ENCODE data around the gene SPTBN5. TPM values are rescaled to one million over a fixed set of nuclear protein-coding genes. Genes with fewer than 3 reads are reported as not detected.

The SPTBN5 gene
- total and polyA plus RNA-seq, 2 experiments from 2014 or later, result 0.57 to 1.1 TPM

DNA sequence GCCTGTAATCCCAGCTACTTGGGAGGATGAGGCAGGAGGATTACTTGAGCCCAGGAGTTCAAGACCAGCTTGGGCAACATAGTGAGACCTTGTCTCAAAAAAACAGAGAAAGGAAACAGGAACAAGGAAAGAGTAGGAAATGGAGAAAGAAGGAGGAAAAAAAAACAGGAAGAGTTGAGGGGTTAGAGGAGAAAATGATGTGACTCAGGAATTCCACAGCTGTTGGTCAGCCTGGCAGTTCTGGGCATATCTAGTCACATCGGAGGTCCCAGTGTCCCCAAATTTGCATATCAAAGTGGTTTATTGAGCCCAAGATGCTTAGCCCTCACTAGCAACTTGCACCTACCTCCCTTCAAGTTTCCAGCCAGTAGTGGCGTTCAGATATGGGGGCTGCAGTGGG, 84.7 kb downstream of the SPTBN5 start:
- H3K9me2 ChIP-seq (ENCODE audit: insufficient read depth), result no peaks in the 10 kb centered on the region
- no peak overlapping the region for H3K4me3 ChIP-seq
- ATAC-seq (no peak), DNase-seq (ENCODE audit: low spot score) (no peak)
- H3K27me3 ChIP-seq (ENCODE audit: insufficient read depth), result no peaks in the 10 kb centered on the region
- Mint-ChIP-seq H3K27ac (no peak overlapping the region), H3K4me1 (peaks cover 11% of the 10 kb centered on the region), H3K27me3 (ENCODE audit: insufficient read depth, low read depth, poor library complexity) (peaks cover 7% of the 10 kb centered on the region), H3K36me3 (ENCODE audit: low read depth) (no peaks in the 10 kb centered on the region), H3K9me3 (no peaks in the 10 kb centered on the region; the same call in 2 of the 3 replicates), H3K4me3 (no peak overlapping the region)
- TF ChIP-seq NANOG (IDR thresholded peaks at IDR 0.05; ENCODE audit: borderline replicate concordance) (no peak), JUNB (IDR thresholded peaks at IDR 0.05; ENCODE audit: unreplicated experiment) (no peak), EZH2 (IDR thresholded peaks at IDR 0.05; ENCODE audit: low read depth, unreplicated experiment) (no peak), ZNF331 (CRISPR knock-in tag; IDR thresholded peaks at IDR 0.05; ENCODE audit: low read depth) (no peak), ZNF462 (CRISPR knock-in tag; IDR thresholded peaks at IDR 0.05) (no peak), ZNF114 (CRISPR knock-in tag; IDR thresholded peaks at IDR 0.05) (no peak), STAT1 (IDR thresholded peaks at IDR 0.05; ENCODE audit: unreplicated experiment) (no peak), POLR2AphosphoS5 (IDR thresholded peaks at IDR 0.05; ENCODE audit: low read depth) (no peak), REST (IDR thresholded peaks at IDR 0.05; ENCODE audit: unreplicated experiment) (no peak), EZH2phosphoT487 (IDR thresholded peaks at IDR 0.05; ENCODE audit: unreplicated experiment) (no peak), CREB1 (CRISPR knock-in tag; IDR thresholded peaks at IDR 0.05; ENCODE audit: low read depth) (no peak)
- TF ChIP-seq, protein P1, sequence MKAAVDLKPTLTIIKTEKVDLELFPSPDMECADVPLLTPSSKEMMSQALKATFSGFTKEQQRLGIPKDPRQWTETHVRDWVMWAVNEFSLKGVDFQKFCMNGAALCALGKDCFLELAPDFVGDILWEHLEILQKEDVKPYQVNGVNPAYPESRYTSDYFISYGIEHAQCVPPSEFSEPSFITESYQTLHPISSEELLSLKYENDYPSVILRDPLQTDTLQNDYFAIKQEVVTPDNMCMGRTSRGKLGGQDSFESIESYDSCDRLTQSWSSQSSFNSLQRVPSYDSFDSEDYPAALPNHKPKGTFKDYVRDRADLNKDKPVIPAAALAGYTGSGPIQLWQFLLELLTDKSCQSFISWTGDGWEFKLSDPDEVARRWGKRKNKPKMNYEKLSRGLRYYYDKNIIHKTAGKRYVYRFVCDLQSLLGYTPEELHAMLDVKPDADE (IDR thresholded peaks at IDR 0.05), result no peak
- TF ChIP-seq, protein P2, sequence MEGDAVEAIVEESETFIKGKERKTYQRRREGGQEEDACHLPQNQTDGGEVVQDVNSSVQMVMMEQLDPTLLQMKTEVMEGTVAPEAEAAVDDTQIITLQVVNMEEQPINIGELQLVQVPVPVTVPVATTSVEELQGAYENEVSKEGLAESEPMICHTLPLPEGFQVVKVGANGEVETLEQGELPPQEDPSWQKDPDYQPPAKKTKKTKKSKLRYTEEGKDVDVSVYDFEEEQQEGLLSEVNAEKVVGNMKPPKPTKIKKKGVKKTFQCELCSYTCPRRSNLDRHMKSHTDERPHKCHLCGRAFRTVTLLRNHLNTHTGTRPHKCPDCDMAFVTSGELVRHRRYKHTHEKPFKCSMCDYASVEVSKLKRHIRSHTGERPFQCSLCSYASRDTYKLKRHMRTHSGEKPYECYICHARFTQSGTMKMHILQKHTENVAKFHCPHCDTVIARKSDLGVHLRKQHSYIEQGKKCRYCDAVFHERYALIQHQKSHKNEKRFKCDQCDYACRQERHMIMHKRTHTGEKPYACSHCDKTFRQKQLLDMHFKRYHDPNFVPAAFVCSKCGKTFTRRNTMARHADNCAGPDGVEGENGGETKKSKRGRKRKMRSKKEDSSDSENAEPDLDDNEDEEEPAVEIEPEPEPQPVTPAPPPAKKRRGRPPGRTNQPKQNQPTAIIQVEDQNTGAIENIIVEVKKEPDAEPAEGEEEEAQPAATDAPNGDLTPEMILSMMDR (conservative IDR thresholded peaks at IDR 0.05; ENCODE audit: low read depth in 2 of 2), result no peak
- no peaks in the 10 kb centered on the region for H3K36me3 ChIP-seq (ENCODE audit: insufficient read depth)
- H3K4me2 ChIP-seq, result no peak overlapping the region
- H3F3A ChIP-seq (replicated peaks; ENCODE audit: low read depth), result no peaks in the 10 kb centered on the region
- H4K20me1 ChIP-seq (replicated peaks; ENCODE audit: insufficient read depth), result no peaks in the 10 kb centered on the region; the same call in 1 of the 2 replicates
- no peaks in the 10 kb centered on the region for H3K4me1 ChIP-seq (ENCODE audit: insufficient read depth)
- no peaks in the 10 kb centered on the region for H3K79me2 ChIP-seq (replicated peaks; ENCODE audit: insufficient read depth)
- H3K27ac ChIP-seq (ENCODE audit: low read depth), result no peak overlapping the region
- no peak overlapping the region for H2AFZ ChIP-seq
